ENCODE data around the gene EBF3.
"Not testable (repeated sequence)": the region's sequence is repeated elsewhere in the genome, so short reads cannot be mapped to it uniquely, and the experiment has no call there.

Gene EBF3

DNA sequence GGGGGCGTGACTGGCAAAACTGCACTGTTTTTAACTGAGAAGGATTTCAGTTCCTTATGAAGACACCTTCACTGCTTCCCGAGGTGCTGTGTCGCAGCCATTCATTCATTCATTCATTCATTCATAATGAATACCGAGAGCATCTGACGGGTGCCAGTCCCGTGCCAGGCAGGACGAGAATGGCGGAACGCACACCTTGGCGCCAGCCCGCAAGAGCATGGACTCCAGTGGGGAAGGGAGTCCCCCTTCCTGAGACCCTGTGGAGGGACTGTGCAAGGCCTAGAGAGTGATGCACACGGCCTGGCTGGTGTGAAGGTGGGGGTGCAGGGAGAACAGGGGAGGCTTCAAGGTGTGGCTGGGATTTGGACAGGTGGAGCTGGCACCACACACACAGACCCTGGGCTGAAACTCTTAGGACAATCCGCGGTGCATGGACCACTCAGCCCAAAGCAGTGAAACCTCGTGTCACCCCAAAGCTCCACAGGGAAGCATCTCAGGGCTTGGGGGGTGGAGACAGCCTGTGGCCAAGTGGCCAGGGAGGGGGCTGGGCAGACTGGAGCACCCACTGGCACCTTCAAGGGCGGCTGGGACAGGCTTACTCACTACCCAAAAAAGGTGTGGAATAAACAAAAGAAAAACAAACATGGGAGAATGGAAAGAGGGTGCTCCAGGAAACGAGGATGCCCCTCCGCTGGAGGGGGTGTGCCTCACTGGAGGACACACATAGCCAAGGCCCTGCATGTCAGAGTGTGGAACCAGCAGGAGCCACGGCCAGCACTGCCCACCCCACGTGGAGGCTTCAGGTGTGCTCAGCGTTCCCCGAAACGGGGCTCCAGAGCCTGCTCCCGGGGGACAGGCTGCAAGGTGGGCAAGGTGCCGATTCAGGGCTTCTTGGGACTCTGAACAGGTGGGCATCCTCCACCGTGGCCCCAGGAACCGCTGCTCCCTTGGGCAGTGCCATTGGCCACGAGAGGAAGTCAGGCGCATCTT, 37.7 kb downstream of the EBF3 start:
- no peak for DNase-seq

DNA sequence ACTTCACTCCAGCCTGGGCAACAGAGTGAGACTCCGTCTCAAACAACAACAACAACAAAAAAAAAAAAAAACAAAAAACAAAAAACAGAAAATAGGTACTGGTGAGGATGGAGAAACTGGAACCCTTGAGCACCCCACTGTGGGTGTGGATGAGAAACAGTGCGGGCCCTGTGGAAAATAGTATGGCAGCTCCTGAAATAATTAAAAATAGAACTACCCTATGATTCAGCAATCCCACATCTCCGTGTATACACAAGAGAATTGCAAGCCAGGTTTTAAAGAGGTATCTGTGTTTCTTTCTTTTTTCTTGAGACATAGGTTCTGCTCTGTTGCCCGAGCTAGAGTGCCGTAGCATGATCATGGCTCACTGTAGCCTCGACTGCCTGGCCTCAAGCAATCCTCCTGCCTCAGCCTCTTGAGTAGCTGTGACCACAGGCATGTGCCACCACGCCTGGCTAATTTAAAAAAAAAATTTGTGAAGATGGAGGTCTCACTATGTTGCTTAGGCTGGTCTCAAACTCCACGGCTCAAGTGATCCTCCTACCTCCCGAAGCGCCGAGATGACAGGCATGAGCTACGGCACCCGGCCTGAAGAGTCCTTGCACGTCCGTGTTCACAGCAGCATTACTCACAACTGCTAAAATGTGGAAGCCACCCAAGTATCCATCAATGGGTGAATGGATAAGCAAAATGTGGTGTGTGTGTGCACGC, 39.5 kb downstream of the EBF3 start:
- no peak for DNase-seq

DNA sequence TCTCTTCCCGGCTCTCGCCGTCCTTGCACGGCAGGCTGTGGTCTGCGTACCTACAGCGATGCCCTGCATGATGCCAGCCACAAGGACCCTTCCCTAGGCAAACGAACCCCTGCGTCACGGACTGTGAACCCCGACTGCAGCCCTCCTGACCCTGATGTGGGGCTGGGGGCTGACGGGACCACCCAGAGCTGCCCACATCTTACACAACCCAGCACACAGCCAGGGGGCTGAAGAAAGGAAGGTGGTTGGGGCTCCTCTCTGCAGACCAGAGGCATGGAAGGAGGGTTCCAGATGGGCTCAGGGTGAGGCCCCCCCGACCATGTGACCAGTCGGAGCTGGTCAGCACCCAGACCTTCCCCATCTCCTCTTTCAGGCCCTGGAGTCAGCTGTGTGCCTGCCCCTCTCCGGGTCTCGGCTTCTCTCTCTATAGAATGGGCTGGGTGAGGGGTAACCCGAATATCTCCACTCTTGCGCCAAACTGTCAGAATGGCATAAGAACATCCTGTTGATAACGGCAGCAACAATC, 41.4 kb downstream of the EBF3 start:
- no peak for DNase-seq

DNA sequence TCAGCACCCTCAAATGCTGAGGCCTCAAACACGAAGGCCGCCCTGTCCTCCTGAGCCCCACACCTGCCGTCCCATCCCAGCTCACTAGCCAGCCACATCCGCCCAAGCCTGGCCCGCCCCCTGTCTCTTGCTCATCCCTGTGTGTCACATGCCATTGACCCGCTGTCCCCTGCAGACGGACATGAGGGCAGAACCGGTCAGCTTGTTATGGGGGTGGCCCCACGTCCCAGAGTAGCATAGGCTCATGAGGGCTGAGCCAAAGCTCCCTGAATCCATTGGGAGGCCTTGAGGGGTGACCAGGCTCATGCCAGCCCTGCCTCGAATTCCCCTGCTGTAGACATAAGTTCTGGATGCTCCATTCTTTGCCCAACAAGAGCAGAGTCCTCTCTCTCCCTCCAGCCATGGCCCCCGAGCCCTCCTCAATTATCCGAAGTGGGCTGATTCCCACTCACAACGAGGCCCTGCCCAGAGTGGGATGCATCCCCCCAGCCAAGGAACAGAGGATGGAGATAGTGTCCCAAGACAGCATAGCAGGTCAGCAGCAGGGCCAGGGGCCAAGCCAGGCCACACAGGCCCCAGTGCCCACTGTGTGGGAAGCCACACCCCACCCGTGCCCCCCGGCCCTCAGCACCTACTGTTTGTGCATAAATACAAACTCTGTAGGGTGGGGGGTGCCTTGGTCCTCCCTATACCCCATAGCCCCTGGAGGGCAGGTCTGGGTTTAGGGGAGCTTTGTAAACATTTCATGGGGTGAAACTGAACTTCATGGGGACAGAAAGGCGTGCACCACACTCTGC, 42.1 kb downstream of the EBF3 start:
- no peak for DNase-seq

DNA sequence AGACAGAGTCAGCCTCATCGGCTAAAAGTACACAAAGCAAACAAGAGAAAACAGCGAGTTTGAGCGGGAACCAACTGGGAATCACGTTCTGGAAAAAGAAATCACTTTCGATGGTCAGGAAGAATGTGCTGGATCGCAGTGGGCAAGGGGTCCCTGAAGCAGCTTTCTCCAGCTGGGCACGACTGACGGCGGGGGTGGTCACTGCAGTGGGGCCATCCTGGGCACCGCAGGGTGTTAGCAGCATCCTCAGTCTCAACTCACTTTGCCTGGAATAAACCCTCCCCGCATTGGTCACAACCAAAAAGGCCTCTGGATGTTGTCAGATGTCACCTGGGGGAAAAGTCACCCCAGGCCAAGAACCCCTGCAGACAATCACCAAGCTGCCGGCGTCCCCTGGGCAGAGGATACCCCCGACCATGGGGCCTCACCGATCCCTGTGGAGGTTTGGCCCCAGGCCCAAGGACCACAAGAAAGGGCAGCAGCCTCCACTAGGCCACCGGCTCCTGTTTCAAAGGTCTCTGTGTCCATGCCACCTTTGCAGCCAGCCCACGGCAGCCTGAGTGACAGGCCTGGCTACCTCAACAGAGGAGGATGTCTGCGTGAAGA, 42.9 kb downstream of the EBF3 start:
- DNase-seq = no peak

DNA sequence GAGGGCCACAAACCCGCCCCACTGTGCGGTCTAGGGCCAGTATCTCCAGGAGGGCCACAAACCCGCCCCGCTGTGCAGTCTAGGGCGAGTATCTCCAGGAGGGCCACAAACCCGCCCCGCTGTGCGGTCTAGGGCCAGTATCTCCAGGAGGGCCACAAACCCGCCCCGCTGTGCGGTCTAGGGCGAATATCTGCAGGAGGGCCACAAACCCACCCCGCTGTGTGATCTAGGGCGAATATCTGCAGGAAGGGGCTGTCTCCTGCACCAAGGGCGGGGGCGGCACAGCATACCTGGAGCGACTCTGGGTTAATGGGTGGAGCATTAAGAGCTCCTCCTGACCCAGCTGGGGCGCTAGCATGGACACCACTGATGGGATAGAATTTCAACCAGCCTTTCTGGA, 43.9 kb downstream of the EBF3 start:
- not testable (repeated sequence) for DNase-seq

DNA sequence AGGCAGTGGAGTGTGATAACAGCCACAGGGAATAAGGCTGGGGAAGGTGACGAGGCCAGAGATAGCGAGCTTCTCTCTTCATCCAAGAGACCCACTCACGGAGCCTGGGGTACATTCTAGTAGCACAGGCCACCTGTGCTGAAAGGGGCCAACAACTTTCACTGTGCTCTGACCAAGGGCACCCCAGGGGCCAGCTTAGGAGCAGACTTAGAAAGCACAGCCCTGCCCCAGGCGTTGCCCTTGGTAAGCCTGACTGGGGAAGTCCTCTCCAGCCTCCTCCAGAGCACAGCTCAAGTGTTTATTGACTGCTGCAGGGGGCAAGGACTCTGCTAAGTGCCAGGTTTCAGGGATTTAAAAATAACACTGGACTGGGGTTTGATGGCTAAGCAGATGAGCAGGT, 44.7 kb downstream of the EBF3 start:
- DNase-seq = no peak

DNA sequence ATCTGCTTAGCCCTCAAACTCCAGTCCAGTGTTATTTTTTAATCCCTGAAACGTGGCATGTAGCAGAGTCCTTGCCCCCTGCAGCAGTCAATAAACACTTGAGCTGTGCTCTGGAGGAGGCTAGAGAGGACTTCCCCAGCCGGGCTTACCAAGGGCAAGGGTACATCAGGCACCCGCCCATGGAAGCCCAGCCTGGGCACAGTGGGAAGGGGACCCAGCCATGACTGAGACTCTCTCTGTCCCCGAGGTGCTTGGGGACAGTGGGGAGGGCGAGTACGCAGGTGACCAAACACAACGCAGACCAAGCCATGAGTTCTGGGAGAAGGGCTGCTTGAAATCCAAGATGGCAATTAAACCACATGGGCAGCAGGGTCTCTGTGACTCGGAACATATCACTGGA, 45.2 kb downstream of the EBF3 start:
- no peak for DNase-seq

DNA sequence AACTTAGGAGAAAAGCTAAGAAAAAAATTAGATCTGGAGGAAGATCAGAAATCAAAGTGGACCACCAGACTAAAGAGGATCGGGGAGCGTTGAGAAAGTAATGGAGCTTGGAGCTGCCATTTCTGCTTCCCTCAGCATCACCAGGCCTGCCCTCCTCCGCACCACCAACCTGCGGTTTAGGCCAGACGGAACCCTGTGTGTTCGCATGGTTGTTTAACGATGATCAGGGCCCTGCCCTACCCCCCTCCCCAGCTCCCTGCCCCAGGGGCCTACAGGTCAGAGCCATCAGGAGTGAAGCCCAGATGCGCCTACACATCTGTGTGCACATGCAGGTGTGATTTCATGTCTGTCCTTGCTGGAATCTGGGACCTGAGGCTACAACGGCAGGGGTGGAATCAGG, 45.7 kb downstream of the EBF3 start:
- no peak for DNase-seq

DNA sequence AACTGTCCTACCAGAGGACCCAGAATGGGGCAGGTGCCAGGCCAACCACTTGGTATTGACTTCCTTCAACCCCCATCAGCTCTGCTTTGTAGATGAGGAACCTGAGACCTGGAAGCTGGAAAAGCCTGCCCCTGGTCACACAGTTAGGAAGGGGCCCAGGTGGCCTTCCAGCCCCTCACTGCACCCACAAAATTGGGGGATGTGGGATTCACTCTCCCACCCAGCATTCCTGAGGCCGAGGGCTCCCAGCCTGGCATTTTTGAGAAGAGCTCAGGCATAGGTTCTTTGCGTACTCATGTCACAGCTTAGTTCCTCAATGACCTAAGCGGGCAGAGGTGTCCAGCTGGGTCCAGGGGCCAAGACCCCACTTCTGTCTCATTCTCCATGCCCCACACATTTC, 46.1 kb downstream of the EBF3 start:
- DNase-seq = no peak

DNA sequence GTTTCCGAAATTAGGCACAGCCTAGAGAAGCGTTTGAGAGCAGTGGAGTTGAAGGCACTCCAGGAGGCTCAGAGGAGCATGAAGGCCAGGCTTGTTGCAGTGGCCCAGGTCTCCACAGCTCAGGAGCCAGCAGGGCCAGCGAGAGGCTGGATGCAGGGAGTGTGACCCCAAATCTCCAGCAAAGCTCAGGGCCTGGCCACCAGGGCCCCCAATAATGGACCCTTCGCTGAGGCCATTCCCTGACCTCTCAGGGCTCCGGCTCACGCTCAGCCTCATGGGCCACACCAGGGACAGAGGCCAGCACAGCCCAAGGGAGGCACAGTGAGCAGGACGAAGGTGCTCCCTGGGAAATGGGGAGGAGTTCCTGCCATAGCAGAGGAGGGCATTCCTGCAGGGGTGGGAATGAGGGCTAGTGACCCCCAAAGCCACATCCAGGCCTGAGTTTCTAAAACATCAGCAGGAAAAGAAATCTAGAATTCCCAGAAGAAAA, 47.5 kb downstream of the EBF3 start:
- no peak for DNase-seq

DNA sequence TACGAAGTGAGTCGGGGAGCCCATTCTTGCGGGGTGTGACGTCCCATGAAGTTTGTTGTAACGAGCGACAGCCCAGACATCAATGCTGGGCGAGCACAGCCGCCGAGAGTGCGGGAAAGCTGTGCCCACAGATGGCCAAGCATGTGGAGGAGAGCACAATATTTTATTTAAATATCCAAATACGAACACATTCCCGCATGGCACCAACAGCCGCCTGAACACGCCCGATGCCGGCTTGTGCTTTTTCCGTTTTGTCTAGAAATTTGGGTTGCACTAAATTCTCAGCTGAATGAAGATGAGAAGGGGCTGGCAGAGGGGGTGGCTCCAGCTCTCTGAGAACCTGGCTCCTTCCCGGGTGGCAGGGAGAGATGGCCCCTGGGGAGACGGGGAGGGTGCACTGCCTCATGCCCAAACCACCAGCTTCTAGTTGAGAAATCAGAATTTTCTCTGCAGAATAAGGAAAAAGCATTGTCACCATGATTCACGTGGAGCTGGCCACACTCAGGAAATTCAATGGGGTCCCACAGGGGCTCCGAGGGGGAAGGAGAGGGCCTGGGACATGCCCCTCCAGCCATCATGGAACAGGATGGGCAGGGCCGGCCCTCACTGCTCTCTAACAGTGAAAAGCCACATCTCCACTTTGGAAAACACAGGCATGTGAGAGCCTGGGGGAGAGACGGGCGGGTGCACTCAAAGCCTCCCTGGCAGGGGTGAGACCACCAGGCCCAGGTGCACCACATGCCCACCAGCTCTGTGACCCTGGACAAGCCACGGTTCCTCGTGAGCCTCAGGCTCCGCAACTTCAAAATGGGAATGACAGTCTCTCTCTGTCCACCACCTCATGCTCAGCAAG, 48.3 kb downstream of the EBF3 start:
- no peak for DNase-seq

DNA sequence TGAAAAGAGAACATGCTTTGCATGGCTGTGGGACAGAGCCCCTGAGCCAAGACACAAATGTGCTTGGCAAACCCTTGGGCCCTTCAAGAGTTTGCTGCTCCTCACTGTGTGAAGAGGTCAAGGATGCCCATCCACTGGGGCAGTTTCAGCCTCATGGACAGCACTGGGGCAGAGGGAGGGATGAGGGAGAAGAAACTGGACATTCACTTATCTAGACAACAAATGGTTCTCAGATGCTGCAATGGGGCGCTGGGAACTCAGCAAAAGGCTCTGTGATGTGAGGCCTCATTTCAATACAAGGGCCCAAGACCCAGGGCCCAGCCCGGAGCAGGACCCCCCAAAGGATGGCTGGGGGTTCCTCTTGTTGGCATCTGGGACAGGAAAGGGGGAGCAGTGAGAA, 49.1 kb downstream of the EBF3 start:
- no peak for DNase-seq

DNA sequence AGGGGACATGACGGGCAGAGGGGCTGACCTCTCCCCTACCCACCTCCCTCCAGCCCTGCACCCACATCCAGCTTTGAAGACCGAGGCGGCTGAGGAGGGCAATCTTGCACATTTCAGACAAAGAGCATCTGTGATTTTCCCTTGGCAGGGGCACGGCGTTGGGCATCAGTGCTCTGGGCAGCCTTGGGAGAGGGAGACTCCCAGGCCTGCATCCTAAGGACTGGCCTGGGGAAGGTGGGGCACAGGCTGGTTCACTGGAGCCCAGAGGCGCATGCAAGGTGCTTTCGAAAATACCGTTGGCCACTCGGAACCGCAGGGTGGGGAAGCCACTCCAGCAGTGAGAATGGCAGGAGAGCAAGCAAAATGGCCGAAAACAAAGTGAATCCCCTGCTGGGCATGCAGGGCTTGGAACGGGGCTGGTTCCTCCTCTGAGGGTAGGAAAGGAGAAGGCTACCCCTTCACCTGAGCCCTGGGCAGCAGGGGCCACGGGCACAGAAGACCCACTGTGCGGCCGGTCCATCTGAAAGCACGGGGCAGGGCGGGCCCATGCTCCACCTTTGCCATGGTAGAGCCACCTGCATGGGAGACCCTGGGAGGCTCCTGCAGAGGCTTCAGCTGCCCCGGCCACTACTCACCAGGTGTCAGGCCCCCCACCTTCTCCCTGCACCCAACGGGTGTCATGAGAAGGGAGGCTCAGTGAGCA, 49.8 kb downstream of the EBF3 start:
- no peak for DNase-seq

DNA sequence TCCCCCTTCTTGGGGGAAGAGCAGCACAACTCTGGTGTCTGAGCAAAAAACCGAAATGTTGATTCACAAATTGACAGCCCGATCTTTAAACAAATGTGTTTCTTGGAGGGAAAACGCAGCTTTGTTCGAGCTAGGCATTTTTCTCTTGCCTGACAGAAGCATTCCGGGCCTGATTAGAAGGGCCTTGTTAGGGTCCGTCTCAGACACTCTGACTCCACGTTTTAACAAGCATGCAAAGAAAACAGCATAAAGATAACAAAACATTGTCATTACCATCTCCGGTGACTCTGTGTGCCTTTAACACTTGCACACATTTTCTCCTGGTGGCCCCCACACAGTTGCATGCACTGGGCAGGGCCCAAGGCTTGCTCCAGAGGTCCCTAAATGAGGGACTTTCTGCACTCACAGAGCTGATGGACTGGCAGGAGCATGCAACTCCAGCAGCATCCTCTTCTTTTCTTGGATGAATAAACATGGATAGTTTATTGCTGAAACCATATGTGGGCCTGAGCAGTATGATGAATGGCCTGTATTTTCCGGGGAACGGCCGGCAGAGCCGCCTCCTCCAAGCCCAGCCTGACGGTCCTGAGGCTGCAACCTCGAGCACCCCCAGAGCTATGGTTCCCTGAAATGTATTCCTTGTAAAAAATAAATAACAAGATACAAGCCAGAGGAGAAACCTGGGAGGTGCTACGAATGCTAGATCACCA, 50.9 kb downstream of the EBF3 start:
- DNase-seq = no peak

DNA sequence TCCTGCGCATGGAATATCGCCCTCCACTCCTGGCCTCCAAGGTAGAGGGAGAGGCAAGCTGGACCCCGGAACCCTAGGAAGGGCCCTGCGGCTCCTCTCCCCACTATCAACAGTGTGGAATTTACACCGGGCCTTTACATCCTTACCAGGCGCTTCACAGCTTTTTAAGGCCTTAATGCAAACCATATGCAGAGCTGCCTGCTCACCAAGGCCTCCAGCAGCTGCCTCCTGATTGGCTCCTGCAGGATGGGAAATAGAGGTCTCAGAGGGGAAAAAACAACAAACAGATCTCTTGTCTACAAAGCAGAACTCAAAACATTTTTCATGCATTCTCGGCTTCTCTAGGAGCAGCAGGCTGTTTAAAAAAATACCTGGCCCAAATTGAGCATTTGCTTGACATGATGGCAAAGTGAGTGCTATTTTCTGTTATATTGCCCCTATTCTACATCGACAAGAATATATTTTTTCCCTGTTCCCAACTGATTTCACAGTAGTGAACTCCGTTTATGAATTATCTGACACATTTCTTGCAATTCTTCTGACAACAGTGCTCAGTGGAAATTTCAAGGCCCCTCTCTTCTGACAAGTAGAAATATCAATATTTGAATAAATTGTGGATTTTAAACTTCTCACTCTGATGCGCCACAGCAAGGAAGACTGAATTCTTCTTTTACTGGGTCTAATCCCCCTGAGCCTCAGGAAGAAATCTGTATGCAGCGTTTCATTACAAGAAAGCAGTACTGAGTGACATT, 51.7 kb downstream of the EBF3 start:
- DNase-seq = no peak

DNA sequence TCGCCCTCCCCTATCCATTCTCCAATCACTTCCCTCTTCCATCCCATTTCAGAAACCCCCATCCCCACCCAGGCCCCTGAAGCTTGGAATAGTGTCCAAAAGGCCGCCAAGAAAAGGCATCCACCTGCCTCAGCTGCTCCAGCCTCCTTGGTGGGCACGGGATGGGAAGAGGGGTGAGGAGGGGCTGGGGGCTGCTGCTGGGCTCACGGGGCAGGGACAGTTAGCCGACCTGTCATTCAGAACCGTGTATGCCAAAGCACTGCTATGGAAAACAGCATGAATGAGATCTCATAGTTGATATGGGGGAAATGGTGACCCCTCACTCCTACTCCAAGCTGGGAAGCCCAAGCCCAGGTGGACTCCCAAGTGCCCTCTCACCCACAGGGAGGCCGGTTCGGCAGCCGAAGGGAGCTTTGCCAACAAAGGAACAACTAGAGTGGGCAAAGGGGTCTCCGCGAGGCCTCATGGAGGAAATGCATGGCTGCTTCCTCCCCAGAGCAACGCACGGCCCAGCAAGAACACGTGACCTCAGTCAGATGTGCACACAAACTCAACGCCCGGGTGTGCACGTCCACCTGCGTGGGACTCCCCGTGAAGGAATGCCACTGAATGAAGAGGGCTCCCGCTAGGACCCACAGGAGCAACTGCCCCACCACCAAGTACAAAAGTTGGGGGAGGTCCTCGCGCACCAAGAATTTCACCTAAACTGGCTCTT, 52.5 kb downstream of the EBF3 start:
- DNase-seq = no peak

DNA sequence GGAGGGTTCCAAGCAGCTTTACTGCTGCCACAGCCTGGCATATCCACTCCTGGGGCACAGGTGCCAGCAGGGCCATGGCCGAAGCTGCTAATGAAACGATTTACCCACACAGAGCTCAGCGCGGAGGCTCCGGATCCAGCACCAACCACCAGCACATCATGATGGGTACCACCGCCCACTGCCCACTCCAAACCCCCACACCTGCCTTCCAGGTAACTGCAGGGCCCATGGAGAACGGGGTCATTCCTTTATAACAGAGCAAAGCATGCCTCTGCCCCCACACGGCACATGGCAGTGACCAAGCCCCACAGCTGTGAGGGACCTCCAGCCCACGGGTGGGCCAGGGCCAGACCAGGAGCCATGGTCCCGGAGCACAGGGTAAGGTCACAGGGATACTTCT, 53.2 kb downstream of the EBF3 start:
- DNase-seq = no peak
